ENCODE data around the gene NRP1. TPM values are rescaled to one million over a fixed set of nuclear protein-coding genes. Genes with fewer than 3 reads are reported as not detected.

NRP1 gene
- total and polyA plus RNA-seq, 4 donors: 14.6 to 55.6 (median 37.8) TPM

GRCh38 chr10:33245343-33245742 lies 89.1 kb downstream of the NRP1 start:
- Histone ChIP-seq H3K4me3 (ENCODE audit: low read depth in 1 of 3, low read length in 3 of 3) (no peak overlapping the region), H3K36me3 (ENCODE audit: control insufficient read depth in 4 of 4, insufficient read depth in 3 of 4, low read depth in 1 of 4, low read length in 3 of 4) (peaks cover 1 to 14% (median 4%) of the 10 kb centered on the region in 4 donors), H3K9me3 (ENCODE audit: control insufficient read depth in 4 of 4, low read length in 3 of 4) (no peaks in the 10 kb centered on the region), H3K27ac (ENCODE audit: low read depth in 1 of 2, low read length in 2 of 2) (no peak overlapping the region), H3K9ac (ENCODE audit: low read depth in 1 of 2, low read length in 2 of 2) (no peak overlapping the region), H3K27me3 (ENCODE audit: control insufficient read depth in 4 of 4, insufficient read depth in 4 of 4, low read length in 3 of 4) (no peaks in the 10 kb centered on the region), H3K4me1 (ENCODE audit: control insufficient read depth in 4 of 4, insufficient read depth in 4 of 4, low read length in 3 of 4) (no peaks in the 10 kb centered on the region)
- WGBS: 78% methylated on average over 1 of the region's 1 CpG
- DNase-seq (ENCODE audit: low spot score): no peak
- no peak for TF ChIP-seq YY1 (IDR thresholded peaks at IDR 0.05)
- TF ChIP-seq HNF4A (conservative IDR thresholded peaks at IDR 0.05): no peak
- no peak for TF ChIP-seq SP1 (IDR thresholded peaks at IDR 0.05)
- no peak for TF ChIP-seq FOXA2 (IDR thresholded peaks at IDR 0.05)

- Histone ChIP-seq H3K4me3 (ENCODE audit: low read depth in 1 of 3, low read length in 3 of 3) (no peak overlapping the region), H3K27ac (ENCODE audit: low read depth in 1 of 2, low read length in 2 of 2) (no peak overlapping the region), H3K9ac (ENCODE audit: low read depth in 1 of 2, low read length in 2 of 2) (no peak overlapping the region), H3K9me3 (ENCODE audit: control insufficient read depth in 4 of 4, low read length in 3 of 4) (no peaks in the 10 kb centered on the region), H3K36me3 (ENCODE audit: control insufficient read depth in 4 of 4, insufficient read depth in 3 of 4, low read depth in 1 of 4, low read length in 3 of 4) (peaks cover 1 to 15% (median 4%) of the 10 kb centered on the region in 4 donors), H3K27me3 (ENCODE audit: control insufficient read depth in 4 of 4, insufficient read depth in 4 of 4, low read length in 3 of 4) (no peaks in the 10 kb centered on the region), H3K4me1 (ENCODE audit: control insufficient read depth in 4 of 4, insufficient read depth in 4 of 4, low read length in 3 of 4) (no peaks in the 10 kb centered on the region)
- no peak for TF ChIP-seq SP1 (IDR thresholded peaks at IDR 0.05)
- no peak for TF ChIP-seq NR2F2 (IDR thresholded peaks at IDR 0.05)
- TF ChIP-seq GABPA (IDR thresholded peaks at IDR 0.05 in 1 of 2, conservative IDR thresholded peaks at IDR 0.05 in 1 of 2): no peak
- no peak for TF ChIP-seq ATF3 (IDR thresholded peaks at IDR 0.05)
- TF ChIP-seq RXRA (IDR thresholded peaks at IDR 0.05): no peak
- TF ChIP-seq YY1 (IDR thresholded peaks at IDR 0.05): no peak
- no peak for TF ChIP-seq HNF4G (IDR thresholded peaks at IDR 0.05)
- TF ChIP-seq FOXA1 (IDR thresholded peaks at IDR 0.05): no peak
- WGBS: 69% methylated on average over 2 of the region's 2 CpGs
- no peak for DNase-seq (ENCODE audit: low spot score)
Observed at GRCh38 chr10:33244354-33244967, 90.0 kb downstream of the NRP1 start.

GRCh38 chr10:33243703-33244102 lies 90.8 kb downstream of the NRP1 start:
- H3K27me3 ChIP-seq (ENCODE audit: control insufficient read depth in 4 of 4, insufficient read depth in 4 of 4, low read length in 3 of 4): no peaks in the 10 kb centered on the region
- H3K27ac ChIP-seq (ENCODE audit: low read depth in 1 of 2, low read length in 2 of 2): no peak overlapping the region
- no peak for DNase-seq (ENCODE audit: low spot score)
- H3K4me3 ChIP-seq (ENCODE audit: low read depth in 1 of 3, low read length in 3 of 3): no peak overlapping the region
- no peak overlapping the region for H3K9ac ChIP-seq (ENCODE audit: low read depth in 1 of 2, low read length in 2 of 2)
- no peak for TF ChIP-seq EGR1 (IDR thresholded peaks at IDR 0.05; ENCODE audit: low read depth in 2 of 2)
- no peak for TF ChIP-seq YY1 (IDR thresholded peaks at IDR 0.05)
- no peak for TF ChIP-seq REST (IDR thresholded peaks at IDR 0.05)
- TF ChIP-seq FOXA1 (IDR thresholded peaks at IDR 0.05): no peak
- no peak for TF ChIP-seq GABPA (IDR thresholded peaks at IDR 0.05 in 1 of 2, conservative IDR thresholded peaks at IDR 0.05 in 1 of 2)
- TF ChIP-seq FOXA2 (IDR thresholded peaks at IDR 0.05): no peak
- no peak for TF ChIP-seq HNF4G (IDR thresholded peaks at IDR 0.05)
- no peak for TF ChIP-seq SP1 (IDR thresholded peaks at IDR 0.05)
- no peak for TF ChIP-seq HNF4A (conservative IDR thresholded peaks at IDR 0.05)
- no peak for TF ChIP-seq MAX (IDR thresholded peaks at IDR 0.05)
- no peak for TF ChIP-seq TAF1 (conservative IDR thresholded peaks at IDR 0.05)
- no peak for TF ChIP-seq CTCF (IDR thresholded peaks at IDR 0.05; ENCODE audit: low read depth, low read length, missing input control)
- TF ChIP-seq ZBTB33 (IDR thresholded peaks at IDR 0.05): no peak
- no peak for TF ChIP-seq RXRA (IDR thresholded peaks at IDR 0.05)
- TF ChIP-seq RAD21 (IDR thresholded peaks at IDR 0.05): no peak
- no peak for TF ChIP-seq ATF3 (IDR thresholded peaks at IDR 0.05)
- TF ChIP-seq JUND (IDR thresholded peaks at IDR 0.05): no peak
- H3K9me3 ChIP-seq (ENCODE audit: control insufficient read depth in 4 of 4, low read length in 3 of 4): no peaks in the 10 kb centered on the region
- WGBS: 92% methylated on average over 2 of the region's 2 CpGs
- H3K4me1 ChIP-seq (ENCODE audit: control insufficient read depth in 4 of 4, insufficient read depth in 4 of 4, low read length in 3 of 4): no peaks in the 10 kb centered on the region
- H3K36me3 ChIP-seq (ENCODE audit: control insufficient read depth in 4 of 4, insufficient read depth in 3 of 4, low read depth in 1 of 4, low read length in 3 of 4): peaks cover 0 to 15% (median 5%) of the 10 kb centered on the region in 4 donors
